Effector memory CD8-positive, alpha-beta T cell (primary cell): Measurements from ENCODE around the gene BCL2L14.
"Not testable (repeated sequence)": the region's sequence is repeated elsewhere in the genome, so short reads cannot be mapped to it uniquely, and the experiment has no call there.

ENCODE experiments used
- ATAC-seq: fragments of 150-1000 bp; cut with Tn5 transposase; replicated peaks from 2 replicates; pipeline ENCODE4 v1.10.0; 2021; ENCODE audit warnings: mild to moderate bottlenecking, moderate library complexity
- DNase-seq, 3 experiments: peaks; one replicate each; pipeline ENCODE4 v3.0.0; 2021
- H3K27ac Mint-ChIP-seq, 2 donors: one replicate each; pipeline ENCODE4 v1.8.0; 2022; ENCODE audit warnings: mild to moderate bottlenecking in 2 of 2, mixed read lengths in 2 of 2, moderate library complexity in 2 of 2
- H3K27me3 Mint-ChIP-seq, 2 donors: one replicate each; pipeline ENCODE4 v1.8.0; 2022; ENCODE audit warnings: mixed read lengths in 2 of 2
- H3K36me3 Mint-ChIP-seq: one replicate; pipeline ENCODE4 v1.8.0; 2022; ENCODE audit warnings: mild to moderate bottlenecking, moderate library complexity, mixed read lengths; ENCODE audit not compliant: insufficient read depth
- H3K4me1 Mint-ChIP-seq, 2 donors: one replicate each; pipeline ENCODE4 v1.8.0; 2022; ENCODE audit warnings: low read depth in 2 of 2, mixed read lengths in 2 of 2
- H3K4me3 Mint-ChIP-seq, 2 donors: one replicate each; pipeline ENCODE4 v1.8.0; 2022; ENCODE audit warnings: mild to moderate bottlenecking in 2 of 2, mixed read lengths in 2 of 2, moderate library complexity in 2 of 2
- H3K9me3 Mint-ChIP-seq, 2 donors: one replicate each; pipeline ENCODE4 v1.8.0; 2022; ENCODE audit warnings: mixed read lengths in 2 of 2

BCL2L14 gene

DNA sequence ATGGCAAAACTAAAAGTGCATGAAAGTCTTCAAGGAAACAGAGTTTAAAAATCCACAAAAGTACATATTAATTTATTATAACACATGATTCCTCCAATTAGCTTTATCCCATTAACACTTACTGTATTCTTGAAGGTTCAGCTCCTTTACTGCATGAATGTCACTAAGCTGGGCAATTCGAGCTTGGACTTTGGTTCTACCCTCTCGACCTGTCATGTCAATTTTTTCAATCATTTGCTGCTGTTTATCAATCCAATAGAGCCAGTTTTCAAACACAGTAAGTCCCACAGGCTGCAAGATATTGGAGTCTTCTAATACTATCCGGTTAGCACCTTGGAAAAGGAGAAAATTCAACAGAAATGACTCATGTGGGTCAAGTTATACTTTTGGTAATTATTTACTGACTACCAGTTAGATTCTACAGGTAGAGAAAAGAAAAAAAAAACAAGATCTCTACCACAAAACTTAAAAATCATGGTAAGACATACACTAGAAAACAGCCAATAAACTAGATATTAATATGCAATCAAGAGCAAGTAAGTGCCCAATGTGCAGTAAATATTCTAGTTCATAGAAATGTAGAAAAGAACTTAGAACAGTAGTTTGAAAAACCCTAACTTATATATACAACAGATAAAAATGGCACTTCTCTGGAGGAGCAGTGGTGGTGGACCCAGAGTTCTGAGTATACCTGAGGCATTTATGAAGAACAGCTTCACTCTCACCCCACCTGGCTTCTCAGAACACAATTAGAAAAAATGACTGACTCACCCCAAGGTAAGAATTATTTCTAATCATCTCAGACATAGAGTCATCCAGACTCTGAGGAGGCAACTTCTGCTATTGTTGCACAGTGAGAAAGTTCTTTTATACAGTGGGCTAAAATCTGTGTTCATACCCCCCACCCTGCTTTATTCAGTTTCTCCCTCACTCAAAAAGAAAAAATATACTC is 67.7 kb downstream of the BCL2L14 start:
- H3K4me3 Mint-ChIP-seq, result no peak overlapping the region
- no peak overlapping the region for H3K27ac Mint-ChIP-seq
- ATAC-seq (no peak), DNase-seq (no peak)
- no peaks in the 10 kb centered on the region for H3K9me3 Mint-ChIP-seq
- no peaks in the 10 kb centered on the region for H3K4me1 Mint-ChIP-seq
- H3K27me3 Mint-ChIP-seq, result peaks cover 57 to 74% of the 10 kb centered on the region in 2 donors
- H3K36me3 Mint-ChIP-seq, result peaks cover 6% of the 10 kb centered on the region

GRCh38 chr12:12141000-12141399 is 70.3 kb downstream of the BCL2L14 start:
- Mint-ChIP-seq H3K27me3 (peaks cover 59 to 63% of the 10 kb centered on the region in 2 donors), H3K9me3 (no peaks in the 10 kb centered on the region), H3K36me3 (peaks cover 6% of the 10 kb centered on the region), H3K4me3 (no peak overlapping the region), H3K4me1 (no peaks in the 10 kb centered on the region), H3K27ac (no peak overlapping the region)
- no peak for DNase-seq
- ATAC-seq, result no peak

GRCh38 chr12:12144531-12144930 is 73.8 kb downstream of the BCL2L14 start:
- not testable (repeated sequence) for DNase-seq, H3K9me3 Mint-ChIP-seq, H3K27ac Mint-ChIP-seq, H3K36me3 Mint-ChIP-seq, H3K4me1 Mint-ChIP-seq, ATAC-seq, H3K4me3 Mint-ChIP-seq
- peaks cover 64 to 67% of the 10 kb centered on the region in 2 donors for H3K27me3 Mint-ChIP-seq

DNA sequence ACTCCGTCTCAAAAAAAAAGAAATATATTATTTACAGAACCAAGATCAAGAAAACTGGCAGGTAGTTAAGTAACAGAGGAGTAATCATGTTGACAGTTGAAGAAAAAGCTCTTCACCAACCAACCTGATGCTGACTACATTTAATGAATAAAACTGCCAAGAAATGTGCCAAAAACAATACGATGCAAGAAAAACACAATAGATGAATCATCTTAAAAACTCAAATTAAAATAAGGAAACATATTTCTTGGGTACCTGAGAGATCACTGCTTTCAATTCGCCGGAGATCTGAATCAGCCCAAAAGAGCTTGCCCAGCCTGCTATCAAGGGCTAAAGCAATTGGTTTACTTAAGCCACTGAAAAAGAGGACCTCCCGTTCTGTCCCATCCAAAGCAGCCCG is 76.4 kb downstream of the BCL2L14 start:
- Mint-ChIP-seq H3K27ac (no peak overlapping the region), H3K9me3 (no peaks in the 10 kb centered on the region), H3K4me1 (no peaks in the 10 kb centered on the region), H3K4me3 (no peak overlapping the region), H3K36me3 (no peaks in the 10 kb centered on the region), H3K27me3 (peaks cover 39 to 46% of the 10 kb centered on the region in 2 donors)
- ATAC-seq (no peak), DNase-seq (no peak)
